H1 (cell line): ENCODE measurements around the gene HMGCS2.

Source experiments
- RNF2 ChIP-seq: fragments of 200-900, 300-1000 bp; sonication (generic); IDR thresholded peaks from 2 replicates; pipeline ENCODE4 v1.7.1; 2016; ENCODE audit warnings: borderline replicate concordance, low read depth, mild to moderate bottlenecking, antibody characterized with exemption, low read length; ENCODE audit not compliant: poor library complexity, severe bottlenecking; ENCODE audit errors: missing control alignments
- USF2 ChIP-seq: IDR thresholded peaks from 2 replicates; pipeline ENCODE4 v1.6.1; 2011; ENCODE audit warnings: low read length, improper control_type of control experiment
- TF ChIP-seq, protein P1 (sequence below): IDR thresholded peaks from 2 replicates; pipeline ENCODE4 v1.6.1; 2012; ENCODE audit warnings: inconsistent platforms
- TF ChIP-seq, protein P2 (sequence below), 3 experiments: IDR thresholded peaks; 1 replicate in 2 of 3; 2 replicates in 1 of 3; pipeline versions ENCODE4 v1.5.1 to v1.6.1; 2011; ENCODE audit warnings: low read length in 3 of 3, mild to moderate bottlenecking in 3 of 3, inconsistent platforms in 2 of 3, low read depth in 1 of 3, moderate library complexity in 1 of 3; ENCODE audit not compliant: insufficient read depth in 1 of 3; ENCODE audit errors: control extremely low read depth in 1 of 3

GRCh38 chr1:119779869-119780356 is 11.2 kb upstream of the HMGCS2 start:
- TF ChIP-seq, protein P1, sequence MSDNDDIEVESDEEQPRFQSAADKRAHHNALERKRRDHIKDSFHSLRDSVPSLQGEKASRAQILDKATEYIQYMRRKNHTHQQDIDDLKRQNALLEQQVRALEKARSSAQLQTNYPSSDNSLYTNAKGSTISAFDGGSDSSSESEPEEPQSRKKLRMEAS = no peak
- TF ChIP-seq, protein P2, sequence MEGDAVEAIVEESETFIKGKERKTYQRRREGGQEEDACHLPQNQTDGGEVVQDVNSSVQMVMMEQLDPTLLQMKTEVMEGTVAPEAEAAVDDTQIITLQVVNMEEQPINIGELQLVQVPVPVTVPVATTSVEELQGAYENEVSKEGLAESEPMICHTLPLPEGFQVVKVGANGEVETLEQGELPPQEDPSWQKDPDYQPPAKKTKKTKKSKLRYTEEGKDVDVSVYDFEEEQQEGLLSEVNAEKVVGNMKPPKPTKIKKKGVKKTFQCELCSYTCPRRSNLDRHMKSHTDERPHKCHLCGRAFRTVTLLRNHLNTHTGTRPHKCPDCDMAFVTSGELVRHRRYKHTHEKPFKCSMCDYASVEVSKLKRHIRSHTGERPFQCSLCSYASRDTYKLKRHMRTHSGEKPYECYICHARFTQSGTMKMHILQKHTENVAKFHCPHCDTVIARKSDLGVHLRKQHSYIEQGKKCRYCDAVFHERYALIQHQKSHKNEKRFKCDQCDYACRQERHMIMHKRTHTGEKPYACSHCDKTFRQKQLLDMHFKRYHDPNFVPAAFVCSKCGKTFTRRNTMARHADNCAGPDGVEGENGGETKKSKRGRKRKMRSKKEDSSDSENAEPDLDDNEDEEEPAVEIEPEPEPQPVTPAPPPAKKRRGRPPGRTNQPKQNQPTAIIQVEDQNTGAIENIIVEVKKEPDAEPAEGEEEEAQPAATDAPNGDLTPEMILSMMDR (IDR thresholded peaks at IDR 0.05; ENCODE audit: control extremely low read depth in 1 of 3, insufficient read depth in 1 of 3, low read depth in 1 of 3, low read length in 3 of 3) = no peak
- TF ChIP-seq RNF2 (no peak), USF2 (no peak)
